HG03565 (cell line): Measurements from ENCODE around the gene GREB1.

Experiments used
- ATAC-seq: cut with Tn5 transposase; IDR thresholded peaks from one replicate; pipeline ENCODE4 v1.9.1; 2021; ENCODE audit warnings: mild to moderate bottlenecking, moderate library complexity; ENCODE audit not compliant: unreplicated experiment

The GREB1 gene

DNA sequence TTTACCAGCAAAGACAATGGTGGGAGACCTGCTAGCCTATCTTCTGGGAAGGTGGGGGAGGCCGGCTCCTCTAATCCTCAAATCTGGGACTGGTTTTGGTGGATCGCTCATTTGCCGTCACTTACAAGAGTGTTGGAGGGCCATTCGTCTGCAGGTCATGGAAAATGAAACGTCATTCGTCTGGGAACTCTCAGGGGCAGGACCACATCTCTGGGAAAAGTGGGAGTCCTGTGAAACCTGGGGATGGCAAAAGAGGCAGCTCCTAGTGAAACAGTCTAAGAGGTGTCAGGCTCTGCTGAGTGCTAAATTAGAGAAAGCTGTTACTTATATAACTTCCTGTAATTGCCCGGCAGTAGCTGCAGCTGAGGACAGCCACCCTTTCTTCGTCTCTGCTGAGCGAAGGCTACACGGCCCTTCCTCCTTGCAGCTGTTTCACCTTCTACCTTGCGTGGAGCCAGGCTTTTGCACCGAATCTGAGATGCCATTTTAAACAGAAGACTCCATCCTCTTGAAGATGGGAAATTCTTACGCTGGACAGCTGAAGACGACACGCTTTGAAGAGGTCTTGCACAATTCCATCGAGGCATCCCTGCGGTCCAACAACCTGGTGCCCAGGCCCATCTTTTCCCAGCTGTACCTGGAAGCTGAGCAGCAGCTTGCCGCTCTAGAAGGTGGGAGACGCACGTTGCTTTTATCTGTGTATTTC lies 22.4 kb downstream of the GREB1 start:
- ATAC-seq = no peak

DNA sequence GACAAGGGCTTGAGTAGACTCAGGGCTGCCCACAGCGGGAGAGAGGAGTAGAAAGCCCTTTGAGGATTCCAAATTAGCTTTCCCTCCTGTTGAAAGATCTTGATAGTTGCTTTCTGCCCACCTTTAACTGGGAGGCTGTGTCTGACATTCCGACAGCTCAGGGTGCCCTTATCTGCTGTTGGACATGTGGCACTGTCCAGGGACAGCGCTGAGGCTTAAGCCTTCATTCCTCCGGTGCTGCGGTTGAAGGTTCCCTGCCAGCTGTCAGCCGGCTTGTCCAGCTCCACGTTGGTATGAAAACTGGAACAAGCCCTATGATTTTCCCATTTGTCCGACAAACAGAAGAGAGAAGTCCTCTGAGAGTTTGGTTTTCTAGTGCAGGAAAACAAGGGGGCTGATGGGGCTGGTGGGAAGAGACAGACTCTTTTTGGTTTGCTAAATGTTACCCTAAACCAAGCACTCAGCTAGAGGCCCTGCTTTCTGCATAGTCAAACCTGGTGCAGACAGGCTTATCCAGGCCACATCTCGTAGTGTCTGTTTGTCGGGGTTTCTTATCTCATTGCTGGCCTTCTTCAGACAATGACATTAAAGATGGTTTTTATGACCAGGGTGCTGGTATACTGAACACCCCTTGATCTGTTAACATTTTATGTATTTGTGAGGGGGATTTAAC lies 24.5 kb downstream of the GREB1 start:
- no peak for ATAC-seq

DNA sequence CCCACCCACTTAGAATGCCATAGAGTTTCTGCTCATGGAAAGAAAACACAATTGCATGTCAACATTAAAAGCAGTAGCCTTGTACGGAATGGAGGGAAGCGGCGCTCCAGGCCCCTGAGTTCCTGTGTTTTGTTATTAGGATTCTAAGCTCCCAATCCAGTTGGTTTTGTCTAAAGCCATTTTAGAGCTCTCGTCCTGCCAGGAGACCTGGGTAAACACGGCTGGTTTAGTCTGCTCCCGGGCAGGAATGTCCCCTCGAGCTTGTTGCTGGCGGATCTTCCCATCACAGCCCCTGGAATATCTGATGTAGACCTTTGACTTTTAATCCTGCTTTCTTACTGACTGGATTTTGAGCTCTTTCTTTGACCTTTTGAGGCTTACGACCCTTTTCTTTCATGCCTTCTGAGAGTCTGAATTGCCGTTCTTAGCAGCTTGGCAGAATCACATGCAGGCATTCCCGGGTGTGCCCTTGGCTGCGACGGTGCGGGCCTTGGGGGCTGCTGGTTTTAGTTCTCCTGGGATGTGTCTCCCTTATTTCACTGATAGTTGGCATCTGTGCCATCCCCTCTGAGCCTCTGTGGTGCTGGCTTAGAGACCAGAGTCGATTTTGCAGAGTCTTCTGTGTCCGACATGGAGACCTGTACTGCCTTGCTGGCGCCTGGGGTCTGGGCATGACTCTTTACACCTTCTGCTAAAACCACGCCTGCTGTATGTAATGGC lies 25.4 kb downstream of the GREB1 start:
- no peak for ATAC-seq

DNA sequence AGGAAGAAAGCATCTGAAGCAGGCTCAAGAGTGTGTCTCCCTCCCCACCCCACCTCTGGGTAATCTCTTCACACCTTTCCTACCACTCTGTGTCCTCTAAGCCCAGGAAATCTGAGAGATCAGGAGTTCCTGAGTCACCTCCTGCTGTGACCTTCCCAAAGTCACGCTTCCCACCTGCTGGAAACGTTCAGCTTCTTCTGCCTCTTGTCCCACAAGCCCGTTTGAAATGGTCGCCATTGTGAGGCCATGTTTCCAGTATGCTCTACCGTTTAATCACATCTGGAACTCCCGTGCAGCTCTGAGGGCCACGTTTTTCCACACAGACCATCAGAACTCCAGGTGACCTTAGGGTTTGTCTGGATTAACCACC lies 25.9 kb downstream of the GREB1 start:
- ATAC-seq = no peak

DNA sequence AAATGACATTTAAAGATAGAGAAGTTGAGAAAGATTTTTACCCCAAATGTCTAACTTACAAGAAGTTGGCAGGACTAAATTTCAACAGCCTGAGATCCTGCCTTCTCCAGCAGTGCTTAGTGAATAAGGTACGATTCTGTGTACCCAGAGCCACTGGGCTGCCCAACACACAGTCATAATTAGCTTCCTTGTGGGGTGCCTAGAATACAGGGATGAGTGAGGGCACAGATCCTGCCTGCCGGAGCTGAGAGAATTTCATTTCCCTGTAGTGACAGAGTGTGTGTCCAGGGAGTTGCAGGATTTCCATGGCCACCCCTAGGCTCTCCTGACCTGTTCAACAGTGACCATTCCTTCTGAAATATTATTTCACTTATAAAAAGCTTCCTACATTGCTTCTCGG lies 27.0 kb downstream of the GREB1 start:
- ATAC-seq = no peak

DNA sequence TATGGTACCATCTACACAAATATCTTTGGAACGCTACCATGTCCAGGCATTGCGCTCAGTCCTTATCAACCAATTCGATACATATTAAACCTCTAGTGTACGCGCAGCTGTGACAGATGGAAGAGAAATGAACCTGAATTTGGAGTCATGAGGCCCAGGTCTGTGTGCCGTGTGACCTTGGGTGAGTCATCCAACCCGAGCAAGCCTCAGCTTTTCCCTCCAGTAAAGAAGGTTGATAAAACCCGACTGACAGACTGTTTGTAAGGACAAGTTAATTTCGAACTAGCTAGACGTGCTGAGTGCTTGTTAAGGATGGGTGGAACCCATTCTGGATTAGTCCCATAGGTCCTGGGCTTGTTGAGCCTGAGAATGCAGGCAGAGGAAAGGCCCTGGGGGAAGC lies 28.2 kb downstream of the GREB1 start:
- no peak for ATAC-seq

DNA sequence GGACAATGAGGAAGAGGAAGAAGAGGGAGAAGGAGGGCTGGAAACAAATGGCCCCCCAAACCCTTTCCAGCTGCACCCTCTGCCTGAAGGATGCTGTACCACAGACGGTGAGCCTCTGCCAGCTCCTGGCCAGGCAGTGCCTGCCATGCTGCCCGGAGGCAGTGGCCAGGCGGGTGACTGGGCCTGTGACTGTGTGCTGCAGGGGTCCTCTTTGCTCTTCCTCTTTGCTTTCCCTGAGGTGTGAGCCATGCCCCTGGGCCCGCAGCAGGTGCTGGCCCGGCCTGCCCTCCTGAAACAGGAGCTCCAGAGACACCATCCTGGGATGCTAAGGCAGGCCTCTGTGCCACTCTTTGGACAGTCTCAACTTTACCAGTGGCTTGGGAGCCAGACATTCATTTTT lies 28.6 kb downstream of the GREB1 start:
- ATAC-seq = no peak

DNA sequence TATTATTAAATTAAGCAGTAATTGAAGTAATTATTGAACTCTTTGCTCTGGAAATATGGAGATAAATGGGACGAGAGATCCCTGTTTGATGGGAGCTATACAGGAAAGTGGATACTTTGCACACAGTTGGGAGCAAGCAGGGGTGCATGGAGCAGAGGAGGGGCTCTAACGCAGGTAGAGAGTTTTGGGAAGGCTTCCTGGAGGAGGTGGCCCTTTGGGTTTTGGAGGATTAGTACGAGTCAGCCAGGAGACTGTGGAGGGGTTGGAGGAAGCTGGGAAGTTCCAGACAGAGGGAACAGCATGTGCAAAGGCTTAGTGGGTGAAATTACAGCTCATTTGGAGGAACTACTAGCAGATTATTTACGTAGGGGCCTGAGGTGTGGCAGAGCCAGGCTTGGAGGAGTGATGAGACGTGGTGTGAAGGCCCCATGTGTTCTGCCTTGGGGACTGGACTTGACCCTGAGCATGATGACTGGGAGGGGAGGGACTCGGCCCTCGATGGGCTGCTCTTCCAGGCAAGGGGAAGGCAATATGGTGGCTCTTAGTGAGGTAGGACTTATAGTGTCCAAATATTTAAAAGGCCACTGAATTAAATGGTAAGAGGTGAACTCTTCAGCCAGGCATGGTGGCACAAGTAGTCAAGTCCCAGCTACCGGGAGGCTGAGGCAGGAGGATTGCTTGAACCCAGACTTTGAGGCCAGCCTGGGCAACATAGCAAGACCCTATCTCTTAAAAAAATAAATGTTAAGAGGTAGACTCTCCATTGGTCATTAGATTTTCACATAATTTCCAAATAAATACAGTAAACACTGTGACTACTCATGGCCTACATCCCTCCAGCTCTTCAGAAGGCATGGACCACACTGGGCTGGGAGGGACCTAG lies 30.2 kb downstream of the GREB1 start:
- ATAC-seq = no peak

DNA sequence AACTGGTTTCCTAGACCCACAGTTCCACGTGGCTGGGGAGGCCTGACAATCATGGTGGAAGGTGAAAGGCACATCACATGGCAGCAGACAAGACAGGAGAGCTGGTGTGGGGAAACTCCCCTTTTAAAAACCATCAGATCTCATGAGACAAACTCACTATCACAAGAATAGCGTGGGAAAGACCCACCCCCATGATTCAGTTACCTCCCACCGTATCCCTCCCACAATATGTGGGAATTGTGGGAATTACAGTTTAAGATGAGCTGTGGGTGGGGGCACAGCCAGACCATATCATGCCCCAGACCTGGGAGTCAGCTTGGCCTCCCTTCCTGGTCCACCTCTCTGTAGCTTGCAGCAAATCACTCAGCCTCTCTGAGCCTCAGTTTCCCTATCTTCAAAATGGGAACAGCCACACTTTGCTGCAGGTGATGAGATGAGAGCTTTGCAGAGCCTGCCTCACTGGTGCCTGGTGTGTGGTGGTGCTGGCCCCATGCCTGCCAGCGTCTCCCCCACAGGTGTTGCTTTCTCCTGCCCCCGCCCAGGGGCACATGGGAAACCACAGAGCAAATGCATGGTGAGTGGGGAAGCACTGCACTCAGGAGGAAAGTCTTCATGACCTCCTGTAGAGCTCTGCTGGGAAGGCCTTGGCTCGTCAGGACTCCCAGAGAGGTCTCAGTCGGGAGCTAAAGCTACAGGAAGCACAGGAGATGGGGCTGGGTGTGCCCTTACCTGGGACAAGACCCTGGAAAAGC lies 31.1 kb downstream of the GREB1 start:
- no peak for ATAC-seq

DNA sequence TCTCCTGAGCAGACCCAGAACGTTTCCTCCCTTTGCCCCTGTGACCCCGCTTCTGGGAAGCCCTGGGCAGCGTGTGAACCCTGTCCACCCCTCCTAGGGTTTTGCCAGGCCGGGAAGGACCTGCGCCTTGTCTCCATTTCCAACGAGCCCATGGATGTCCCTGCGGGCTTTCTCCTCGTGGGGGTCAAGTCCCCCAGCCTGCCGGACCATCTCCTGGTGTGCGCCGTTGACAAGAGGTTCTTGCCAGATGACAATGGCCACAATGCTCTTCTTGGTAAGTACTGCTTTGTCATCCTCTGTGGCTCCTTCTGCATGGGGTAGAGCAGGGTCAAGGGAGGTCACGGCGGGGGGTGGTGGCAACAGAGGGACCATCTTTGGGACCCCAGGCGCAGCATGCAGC lies 32.5 kb downstream of the GREB1 start:
- ATAC-seq = no peak

DNA sequence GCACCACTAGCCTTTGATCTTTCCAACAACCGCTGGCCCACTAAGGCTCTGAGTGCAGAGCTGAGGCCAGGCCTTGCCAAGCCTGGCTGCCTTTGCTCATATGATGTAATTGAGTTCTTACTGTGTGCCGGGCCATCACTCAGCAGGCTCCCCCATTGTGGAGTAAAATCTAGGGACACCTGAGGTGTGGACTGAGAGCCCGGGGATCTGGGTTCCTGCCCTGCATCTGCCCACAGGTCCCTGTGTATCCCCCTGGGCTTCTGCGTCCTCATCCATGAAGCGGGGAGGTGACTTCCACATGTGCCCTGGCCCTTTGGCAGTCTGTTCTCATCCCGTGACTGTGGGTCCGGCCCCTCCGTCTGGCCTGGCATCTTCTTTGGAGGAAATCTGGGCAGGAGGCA lies 33.8 kb downstream of the GREB1 start:
- ATAC-seq = no peak

DNA sequence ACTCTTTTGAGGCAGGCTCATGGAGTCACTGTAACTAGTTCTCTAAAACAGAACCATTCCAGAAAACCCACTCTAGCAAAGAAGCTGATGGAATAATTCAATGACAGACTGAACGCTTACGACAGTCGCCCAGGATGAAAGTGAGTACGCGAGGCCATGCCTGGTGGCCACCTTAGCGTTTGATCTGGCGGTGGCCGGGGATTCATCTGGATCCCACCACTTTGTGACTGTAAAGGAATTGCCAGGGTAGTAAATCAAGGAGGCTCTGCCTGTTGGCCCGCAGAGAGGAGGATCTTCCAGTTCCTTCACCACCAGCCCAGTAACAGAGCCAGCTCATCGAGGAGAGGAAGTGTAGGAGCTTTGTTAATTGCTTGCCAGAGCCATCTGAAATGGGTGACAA lies 34.6 kb downstream of the GREB1 start:
- ATAC-seq = no peak

DNA sequence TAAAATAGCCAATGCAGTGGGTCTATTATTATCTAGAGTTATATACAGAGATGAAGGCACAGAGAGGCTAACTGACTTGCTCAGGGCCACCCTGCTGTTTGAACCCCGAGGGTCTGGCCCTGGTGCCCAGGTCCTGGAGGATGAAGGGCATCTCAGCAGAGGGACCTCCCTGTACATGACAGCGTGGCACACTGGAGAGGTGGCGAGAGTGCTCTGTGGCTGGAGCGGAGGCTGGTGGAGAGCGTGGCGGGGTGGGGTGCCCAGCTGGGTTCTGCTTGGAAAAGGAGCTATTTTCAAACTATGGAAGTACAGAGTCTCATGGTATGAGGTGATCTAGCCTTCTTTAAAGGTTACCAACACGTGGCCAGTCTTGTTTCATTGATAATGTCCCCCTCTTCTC lies 35.8 kb downstream of the GREB1 start:
- ATAC-seq = no peak

DNA sequence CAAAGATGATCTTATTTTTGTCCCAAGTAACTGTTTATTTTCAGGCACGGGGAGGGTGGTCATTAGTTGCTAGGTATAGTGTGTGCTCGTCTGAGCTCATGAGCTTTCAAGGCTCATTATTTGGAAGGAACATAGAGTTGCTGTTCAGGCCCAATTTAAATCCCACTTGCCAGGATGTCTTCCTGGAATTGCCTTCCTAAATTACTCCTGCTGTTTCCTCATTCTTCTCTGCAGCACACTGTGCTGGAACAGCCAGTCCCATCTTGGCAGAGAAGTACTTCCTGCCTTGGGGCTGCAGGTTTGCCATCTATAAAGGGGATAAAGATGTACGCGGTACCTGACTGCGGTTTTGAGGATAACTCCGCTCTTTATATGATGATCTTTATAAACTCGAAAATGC lies 37.3 kb downstream of the GREB1 start:
- no peak for ATAC-seq

DNA sequence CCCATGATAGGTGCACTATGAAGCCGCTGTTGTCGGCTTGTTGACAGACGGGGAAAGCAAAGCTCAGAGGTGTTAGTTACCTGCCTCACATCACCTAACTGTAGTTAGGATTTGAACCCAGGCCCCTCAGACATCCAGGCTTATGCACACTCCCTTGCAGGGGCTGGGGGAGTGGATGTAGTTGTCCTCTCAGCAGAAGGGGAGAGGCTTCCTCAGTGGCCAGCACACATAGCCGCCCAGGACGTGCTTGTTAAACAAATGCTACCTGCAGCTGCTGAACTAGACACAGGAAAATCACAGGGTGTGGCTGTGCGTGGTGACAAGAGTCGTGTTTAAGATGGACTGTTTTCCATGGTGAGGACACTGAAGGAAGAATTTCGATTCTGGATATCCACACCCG lies 39.2 kb downstream of the GREB1 start:
- no peak for ATAC-seq

DNA sequence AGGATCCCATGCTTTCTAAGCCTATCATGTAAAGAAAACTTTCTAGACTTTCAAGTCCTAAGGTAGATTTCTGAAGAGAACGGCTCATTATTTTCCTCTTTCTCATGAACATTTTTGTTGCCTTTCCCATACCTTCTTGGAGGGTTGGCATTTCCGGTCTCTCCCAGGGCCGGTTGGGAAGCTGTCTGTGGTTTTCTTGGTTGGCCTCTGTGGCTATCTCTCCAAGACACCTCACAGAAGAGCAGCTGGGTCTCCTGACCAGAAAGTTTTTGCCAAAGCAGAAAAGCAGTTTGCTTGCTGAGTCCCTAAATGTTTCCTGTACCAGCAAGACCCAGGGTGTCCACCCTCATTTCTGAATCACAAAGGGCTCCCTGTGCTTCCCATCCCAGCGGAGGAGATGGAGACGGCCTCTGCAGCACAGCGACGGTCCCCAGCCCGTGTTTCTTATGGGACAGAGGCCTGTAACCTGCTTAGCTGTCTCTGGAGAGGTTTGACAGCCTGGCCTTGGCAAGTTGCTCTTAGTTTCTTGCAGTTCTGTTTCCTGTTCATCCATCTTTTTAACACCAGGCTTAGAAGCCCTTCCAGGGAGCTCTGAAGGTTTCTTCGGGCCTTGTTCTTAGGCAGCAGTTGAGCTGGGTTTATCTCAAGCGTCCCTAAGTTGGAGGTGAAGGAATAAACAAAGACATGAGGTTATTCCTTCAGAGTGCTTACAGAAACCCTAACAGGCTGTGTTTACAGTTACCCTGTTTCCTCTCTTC lies 39.8 kb downstream of the GREB1 start:
- no peak for ATAC-seq

DNA sequence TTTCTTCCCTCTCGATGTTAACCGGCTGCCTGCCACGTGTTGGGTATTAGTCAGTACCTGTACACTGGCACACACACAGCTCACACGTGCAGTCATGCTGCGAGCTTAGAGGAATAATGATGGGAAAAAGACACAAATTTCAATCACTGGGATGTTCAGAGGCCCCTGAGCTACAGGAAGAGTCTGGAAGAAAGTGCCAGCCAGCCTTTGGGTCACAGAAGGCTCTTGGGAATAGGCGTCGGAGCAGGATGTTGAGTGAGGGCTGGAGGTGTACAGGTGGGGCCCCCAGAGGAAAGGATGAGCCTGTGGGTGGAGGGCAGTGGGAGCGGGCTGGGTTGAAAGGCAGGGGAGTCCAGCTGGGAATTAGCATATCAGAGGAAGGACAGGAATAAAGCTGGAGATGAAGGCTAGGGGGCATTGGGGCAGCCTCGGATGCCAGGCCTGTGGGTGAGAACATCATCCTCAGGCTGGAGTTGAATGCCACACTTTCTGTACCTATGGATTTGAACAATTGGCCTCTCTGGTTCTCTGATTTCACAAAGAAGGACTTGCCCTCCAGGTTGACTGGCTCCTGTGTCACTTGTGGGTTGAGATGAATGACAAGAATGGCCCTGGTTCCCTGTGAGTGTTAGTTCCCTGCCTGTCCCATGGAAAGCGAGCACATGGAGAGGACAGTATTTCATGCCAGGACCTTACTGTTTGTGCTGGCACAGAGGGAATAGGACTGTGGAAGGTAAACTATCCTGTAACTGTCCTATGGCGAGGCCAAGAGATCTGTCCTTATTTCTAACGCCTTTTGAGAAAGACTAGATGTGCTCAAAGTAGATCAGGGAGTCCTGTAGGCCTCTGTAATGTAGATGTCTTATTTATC lies 40.6 kb downstream of the GREB1 start:
- no peak for ATAC-seq

DNA sequence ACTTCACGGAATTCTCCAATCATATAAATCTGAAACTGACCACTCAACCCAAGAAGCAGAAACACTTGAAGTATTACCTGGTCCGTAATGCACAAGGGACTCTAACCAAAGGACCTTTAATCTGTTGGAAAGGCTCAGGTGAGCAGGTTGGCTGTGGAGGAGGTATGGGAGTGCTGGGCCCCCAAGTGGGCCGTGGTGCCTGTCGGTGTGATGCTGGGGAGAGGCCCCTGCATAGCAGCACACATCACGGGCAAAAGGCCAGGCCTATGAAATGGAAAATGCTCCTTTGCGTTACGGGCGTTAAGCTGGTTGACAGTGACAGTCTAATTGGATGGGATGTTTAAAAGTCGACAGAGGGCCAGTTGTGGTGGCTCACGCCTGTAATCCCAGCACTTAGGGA lies 42.6 kb downstream of the GREB1 start:
- ATAC-seq = no peak
